ENCODE measurements around the gene ATP11A.

The ATP11A gene

GRCh38 chr13:112928020-112928971 is 238.5 kb downstream of the ATP11A start:
- DNase-seq (ENCODE audit: low spot score), result no peak

- DNase-seq (ENCODE audit: low spot score), result peak; percentile 60
Measured at GRCh38 chr13:112928972-112929782, 239.3 kb downstream of the ATP11A start.

GRCh38 chr13:112929783-112930055 is 239.9 kb downstream of the ATP11A start:
- no peak for DNase-seq (ENCODE audit: low spot score)

- DNase-seq (ENCODE audit: low spot score), result no peak
Measured at GRCh38 chr13:112930192-112930591, 240.4 kb downstream of the ATP11A start.

GRCh38 chr13:112931028-112931934 is 241.4 kb downstream of the ATP11A start:
- peak; percentile 77 for DNase-seq (ENCODE audit: low spot score)

GRCh38 chr13:112932971-112933370 is 243.1 kb downstream of the ATP11A start:
- no peak for DNase-seq (ENCODE audit: low spot score)

- no peak for DNase-seq (ENCODE audit: low spot score)
Measured at GRCh38 chr13:112933649-112934048, 243.8 kb downstream of the ATP11A start.

GRCh38 chr13:112934078-112934477 is 244.2 kb downstream of the ATP11A start:
- peak; percentile 44 for DNase-seq (ENCODE audit: low spot score)
